GM19193 (cell line): ENCODE measurements around the gene ROCK2.
A peak's percentile ranks its signal among the peaks of the same experiment; 100 is the strongest.

Source experiments
- POLR2A ChIP-seq: IDR thresholded peaks from 4 replicates; pipeline ENCODE4 v1.6.1; 2011; ENCODE audit not compliant: insufficient read depth, insufficient read length; ENCODE audit errors: extremely low read depth

ROCK2 gene

DNA sequence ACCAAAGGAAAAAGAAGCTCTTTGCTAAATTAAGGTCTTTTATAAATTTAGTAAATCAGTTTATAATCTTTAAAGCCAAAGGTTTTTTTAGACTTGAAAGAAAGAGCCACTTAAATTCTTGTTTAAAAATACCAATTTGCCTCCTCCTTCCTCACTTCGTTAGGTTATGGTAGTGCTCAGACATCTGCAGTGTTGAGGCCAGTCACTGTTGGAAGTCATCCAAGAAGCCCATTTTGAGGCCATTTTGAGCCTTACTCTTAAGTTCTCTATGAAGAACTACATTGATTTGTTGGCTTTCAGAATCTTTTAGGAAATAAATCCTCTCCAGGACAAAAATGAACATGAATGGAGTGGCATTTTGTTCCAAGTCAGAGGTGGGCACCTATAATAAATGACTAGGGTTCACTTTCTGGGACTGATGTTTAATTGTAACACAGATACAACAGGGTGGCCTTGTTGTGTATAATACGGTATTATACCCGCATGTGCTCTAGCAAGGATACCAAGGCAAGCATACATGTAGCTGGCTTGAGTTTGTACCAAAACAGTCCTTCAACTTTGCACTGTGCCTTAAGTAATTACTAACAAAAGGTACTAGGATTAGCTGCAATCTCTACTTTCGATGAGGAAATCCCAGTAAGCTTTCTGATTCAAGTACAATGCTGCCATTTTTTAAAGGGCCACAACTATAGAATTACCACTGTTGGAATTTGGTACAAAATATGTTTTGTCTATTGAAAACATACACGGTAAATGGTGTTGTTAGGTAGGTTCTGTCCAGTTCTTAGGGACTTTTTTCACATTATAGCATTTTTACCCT is 166.4 kb downstream of the ROCK2 start:
- TF ChIP-seq POLR2A, result no peak

GRCh38 chr2:11175293-11175795 is 169.1 kb downstream of the ROCK2 start:
- no peak for TF ChIP-seq POLR2A

DNA sequence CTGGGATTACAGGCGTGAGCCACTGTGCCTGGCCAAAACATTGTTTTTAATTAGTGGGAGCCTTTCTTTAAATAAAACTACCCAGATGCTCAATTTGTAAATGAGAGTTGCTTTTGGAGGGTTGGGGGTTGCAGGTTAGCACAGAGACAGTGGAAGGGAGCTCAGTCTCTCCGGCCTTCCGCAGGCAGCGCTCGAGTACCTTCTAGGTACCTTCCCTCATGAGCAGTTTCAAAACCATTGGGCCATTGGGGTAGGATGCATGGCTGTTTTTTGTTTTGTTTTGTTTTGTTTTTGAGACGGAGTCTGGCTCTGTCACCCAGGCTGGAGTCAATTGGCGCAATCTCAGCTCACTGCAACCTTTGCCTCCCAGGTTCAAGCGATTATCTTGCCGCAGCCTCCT is 170.2 kb downstream of the ROCK2 start:
- no peak for TF ChIP-seq POLR2A

DNA sequence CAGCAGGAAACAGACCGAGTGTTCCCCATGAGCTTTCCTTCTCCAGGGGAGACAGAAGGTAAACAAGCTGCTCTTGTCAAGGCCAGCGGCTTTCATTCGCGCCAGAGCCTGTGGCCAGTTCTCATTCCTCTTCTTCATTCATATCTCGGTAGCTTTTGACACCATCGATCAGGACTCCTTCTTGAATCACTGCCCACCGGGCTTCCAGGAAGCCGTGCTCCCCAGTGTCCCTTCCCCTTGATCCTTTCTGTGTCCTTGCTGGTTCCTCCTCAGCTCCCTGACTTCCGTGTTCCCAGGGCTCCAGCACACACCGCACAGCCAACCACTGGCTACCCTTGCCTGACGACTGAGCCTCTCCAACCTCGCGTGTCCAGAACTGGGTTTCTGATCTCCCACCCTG is 175.1 kb downstream of the ROCK2 start:
- TF ChIP-seq POLR2A, result no peak

- TF ChIP-seq POLR2A, result no peak
These were observed 175.9 kb downstream of the ROCK2 start for GRCh38 chr2:11168488-11168887.

GRCh38 chr2:11166476-11166875 is 178.0 kb downstream of the ROCK2 start:
- TF ChIP-seq POLR2A, result no peak

DNA sequence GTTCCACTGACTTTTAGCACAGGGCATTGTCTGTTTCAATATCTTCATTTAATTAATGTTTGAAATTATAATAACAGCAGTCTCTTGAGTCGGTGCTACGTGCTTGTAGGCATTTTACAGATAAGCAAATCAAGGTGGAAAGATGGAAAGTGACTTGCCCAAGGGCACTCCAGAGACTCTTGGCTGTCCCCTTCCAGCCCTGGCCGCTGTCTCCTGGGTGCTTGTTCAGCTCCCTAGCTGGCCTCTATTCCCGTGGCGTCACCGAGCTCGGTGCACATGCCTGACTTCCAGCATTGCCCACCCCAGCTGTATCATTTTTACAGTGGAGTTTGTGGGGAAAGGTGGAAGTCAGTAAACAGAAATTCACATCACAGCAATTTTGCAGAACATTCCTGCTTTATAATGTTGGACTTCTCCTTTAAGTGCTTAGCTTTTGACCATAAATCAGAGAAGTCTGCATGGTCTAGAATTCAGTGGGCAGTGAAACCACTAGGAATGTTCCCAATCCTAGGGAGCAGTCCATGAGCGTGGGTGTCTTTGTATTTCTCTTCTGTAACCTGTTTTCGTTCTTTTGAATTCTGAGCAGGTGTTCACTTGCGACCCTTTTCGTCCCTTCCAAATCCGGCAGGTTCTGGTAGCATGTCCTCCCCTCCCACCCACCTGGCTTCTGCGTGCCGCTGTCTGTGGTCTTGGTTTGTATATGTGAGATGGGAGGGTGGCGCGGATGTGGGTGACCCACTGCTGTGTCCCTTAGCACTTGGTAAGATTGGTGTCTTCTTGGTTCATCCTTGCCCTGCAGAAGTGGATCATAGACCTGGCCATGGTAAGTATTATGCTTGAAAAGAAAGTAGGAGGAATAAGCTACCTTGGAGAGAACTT is 180.8 kb downstream of the ROCK2 start:
- TF ChIP-seq POLR2A, result no peak

DNA sequence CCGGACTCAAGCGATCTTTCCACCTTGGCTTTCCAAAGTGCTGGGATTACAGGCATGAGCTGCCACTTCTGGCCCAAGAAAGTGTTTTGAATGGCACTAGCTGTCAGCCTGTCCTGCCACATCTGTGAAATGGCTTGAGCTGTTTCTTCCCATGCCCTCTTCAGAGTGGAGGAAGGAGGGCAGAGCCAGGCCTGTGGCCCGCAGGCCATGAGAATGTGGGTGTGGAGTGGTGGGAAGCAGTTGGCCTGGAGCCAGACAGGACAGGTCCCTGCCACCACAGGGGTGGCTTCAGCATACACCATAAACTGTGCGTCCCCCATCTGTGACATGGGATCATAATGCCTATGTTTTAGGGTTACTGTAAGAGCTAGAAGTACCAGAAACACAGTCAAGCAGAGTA is 182.7 kb downstream of the ROCK2 start:
- no peak for TF ChIP-seq POLR2A

- TF ChIP-seq POLR2A, result peak; percentile 44
These were observed 183.5 kb downstream of the ROCK2 start for GRCh38 chr2:11160731-11161455.

DNA sequence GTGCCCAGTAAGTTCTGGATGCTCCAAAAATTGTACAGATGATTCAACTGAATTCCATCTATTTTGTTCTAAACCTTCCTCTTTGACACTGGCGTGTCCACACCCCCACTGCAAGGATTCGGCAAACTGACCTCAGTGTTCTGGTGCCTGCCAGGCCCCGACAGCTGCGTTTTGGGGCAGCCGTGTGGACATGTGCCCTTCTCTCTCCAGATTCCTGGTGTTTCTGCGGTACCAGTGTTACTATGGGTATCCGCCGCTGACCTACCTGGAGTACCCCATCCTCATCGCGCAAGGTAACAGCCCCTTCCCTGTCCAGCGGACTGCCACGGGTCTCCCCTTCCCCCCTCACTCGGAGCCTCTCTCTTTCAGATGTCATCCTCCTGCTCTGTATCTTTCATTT is 184.2 kb downstream of the ROCK2 start:
- no peak for TF ChIP-seq POLR2A

GRCh38 chr2:11159574-11160170 is 184.8 kb downstream of the ROCK2 start:
- no peak for TF ChIP-seq POLR2A

GRCh38 chr2:11158916-11159573 is 185.4 kb downstream of the ROCK2 start:
- TF ChIP-seq POLR2A, result no peak

DNA sequence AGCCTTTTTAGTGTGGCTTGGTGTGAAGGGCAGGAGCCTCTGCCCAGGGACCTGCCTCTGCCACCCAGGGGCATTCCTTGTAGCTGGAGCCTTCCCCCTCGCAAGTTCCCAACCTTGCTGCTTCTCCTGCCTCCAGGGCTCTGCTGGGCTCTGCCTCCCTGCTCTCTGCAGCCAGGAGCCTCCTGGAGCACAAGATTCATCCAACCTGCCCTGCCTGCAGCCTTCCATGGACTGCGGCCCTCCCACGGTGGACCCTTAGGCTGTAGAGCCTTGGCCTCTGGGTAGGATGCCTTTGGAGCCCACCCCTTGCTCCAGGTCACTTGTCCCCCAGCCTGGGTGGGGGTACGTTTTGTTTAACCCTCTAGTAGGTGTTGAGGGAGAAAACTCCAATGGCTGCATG is 186.7 kb downstream of the ROCK2 start:
- TF ChIP-seq POLR2A, result no peak

DNA sequence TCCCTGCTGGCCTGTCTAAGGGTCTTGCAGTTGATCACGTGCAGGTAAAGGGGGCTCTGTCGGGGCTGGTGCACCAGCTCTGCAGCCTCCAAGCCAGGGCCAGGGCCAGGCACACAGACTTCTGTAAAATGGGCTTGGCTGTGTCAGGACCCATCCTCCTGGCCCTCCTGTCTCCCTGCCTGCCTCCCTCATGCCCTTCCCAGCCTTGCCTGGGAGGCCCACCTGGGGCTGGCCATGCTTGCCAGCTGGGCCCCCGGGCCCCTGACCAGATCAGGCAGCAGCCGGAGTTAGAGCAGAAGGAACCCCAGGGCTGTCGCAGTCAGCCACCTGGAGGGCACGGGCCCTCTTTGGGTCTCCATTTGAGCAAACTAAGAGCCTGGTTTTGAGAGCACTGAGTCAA is 187.1 kb downstream of the ROCK2 start:
- no peak for TF ChIP-seq POLR2A
